NCI-H510A (cell line): ENCODE data around the gene OR14K1.
"Not testable (repeated sequence)": the region's sequence is repeated elsewhere in the genome, so short reads cannot be mapped to it uniquely, and the experiment has no call there.

Experiments used
- DNase-seq: peaks from one replicate; lab custom pipeline; 2025; lab: John Stamatoyannopoulos, UW

OR14K1 gene

GRCh38 chr1:247738315-247738714, at the start of gene OR14K1:
Gene OR14K1, plus strand, starts transcription at chr1:247738615. Its CDS starts 0 bp downstream, at chr1:247738615.
- no peak for DNase-seq

GRCh38 chr1:247701338-247701737, 37.1 kb upstream of the OR14K1 start:
- no peak for DNase-seq

GRCh38 chr1:247710681-247711080, 27.7 kb upstream of the OR14K1 start:
- not testable (repeated sequence) for DNase-seq

- DNase-seq = no peak
Observed at GRCh38 chr1:247713753-247714152, 24.7 kb upstream of the OR14K1 start.

GRCh38 chr1:247716546-247716945, 21.9 kb upstream of the OR14K1 start, which contains the start of gene OR6F1:
Gene OR6F1, minus strand, starts transcription at chr1:247716646. Its CDS starts 3,891 bp downstream, at chr1:247712755.
- DNase-seq = no peak

- no peak for DNase-seq
Observed at GRCh38 chr1:247721222-247721621, 17.2 kb upstream of the OR14K1 start.

GRCh38 chr1:247740721-247741120, 2.3 kb downstream of the OR14K1 start:
- DNase-seq = no peak

- no peak for DNase-seq
Observed at GRCh38 chr1:247741756-247742155, 3.3 kb downstream of the OR14K1 start.

- DNase-seq = not testable (repeated sequence)
Observed at GRCh38 chr1:247742215-247742760, 3.9 kb downstream of the OR14K1 start.

GRCh38 chr1:247746391-247746935, 8.0 kb downstream of the OR14K1 start:
- DNase-seq = no peak

- no peak for DNase-seq
Observed at GRCh38 chr1:247747616-247748015, 9.2 kb downstream of the OR14K1 start.

GRCh38 chr1:247748041-247748440, 9.6 kb downstream of the OR14K1 start, which contains the start of gene OR14A2:
Gene OR14A2, minus strand, starts transcription at chr1:247748141.
- no peak for DNase-seq

- no peak for DNase-seq
Observed at GRCh38 chr1:247749870-247750269, 11.5 kb downstream of the OR14K1 start.

GRCh38 chr1:247754311-247754710, 15.9 kb downstream of the OR14K1 start:
- not testable (repeated sequence) for DNase-seq

GRCh38 chr1:247760456-247760855, 22.0 kb downstream of the OR14K1 start, which contains the start of gene OR1C1:
Gene OR1C1, minus strand, starts transcription at chr1:247760556. Its CDS starts 2,150 bp downstream, at chr1:247758406.
- DNase-seq = no peak

GRCh38 chr1:247769603-247770002, 31.2 kb downstream of the OR14K1 start:
- DNase-seq = no peak
